ENCODE data around the gene HAP1.

DNA sequence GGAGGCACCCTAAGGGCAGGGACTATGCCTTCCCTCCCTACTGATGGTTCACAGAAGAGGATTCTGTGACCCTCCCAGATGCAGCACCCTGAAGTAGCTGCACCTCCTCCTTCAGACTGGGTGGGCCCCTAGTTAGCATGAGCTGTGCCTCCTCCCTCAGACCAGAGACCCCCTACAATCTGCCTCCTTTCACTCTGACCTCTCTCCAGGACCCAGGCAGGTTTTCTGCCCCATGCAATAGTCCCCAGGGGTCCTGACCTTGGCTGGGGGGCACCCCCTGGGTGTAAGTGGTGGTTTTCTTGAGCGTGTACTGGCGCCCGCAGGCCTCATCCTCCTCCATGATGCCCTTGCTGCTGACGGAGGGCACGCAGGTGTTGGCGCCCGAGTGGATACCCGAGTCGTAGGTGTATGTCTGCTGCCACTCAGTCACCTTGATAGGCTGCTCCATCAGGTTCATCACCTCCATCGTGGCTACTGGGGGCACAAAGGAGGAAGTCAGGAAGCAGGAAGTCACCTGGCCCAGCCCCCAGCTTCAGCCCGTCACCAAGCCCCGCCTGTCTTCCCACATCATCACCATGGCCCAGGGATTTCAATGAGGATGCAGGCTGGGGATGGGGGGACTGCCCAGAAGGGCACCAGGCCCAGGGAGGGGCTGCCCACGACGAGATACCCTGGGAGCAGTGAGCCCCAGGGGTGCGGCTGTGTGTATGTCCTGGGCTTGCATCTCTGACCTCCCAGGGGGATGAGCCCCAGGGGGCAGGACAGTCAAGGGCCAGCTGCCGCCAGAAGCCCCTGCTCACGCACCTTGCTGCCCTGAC is 37.2 kb upstream of the HAP1 start:
- TF ChIP-seq POLR2A (IDR thresholded peaks at IDR 0.05; ENCODE audit: low read length) (no peak), GATA1 (IDR thresholded peaks at IDR 0.05; ENCODE audit: low read depth, low read length) (no peak)
